ENCODE data around the gene RNF181. TPM values are rescaled to one million over a fixed set of nuclear protein-coding genes. Genes with fewer than 3 reads are reported as not detected.

RNF181 gene
- polyA plus RNA-seq, 2 of the 4 experiments (the other 2 are of a cell fraction), result 189 to 287 TPM

- TF ChIP-seq NFE2L2 (conservative IDR thresholded peaks at IDR 0.05; ENCODE audit: low read length) (no peak), HOXB13 (CRISPR knock-in tag; IDR thresholded peaks at IDR 0.05; ENCODE audit: low read depth) (no peak)
These were observed 4.1 kb downstream of the RNF181 start (continued) for GRCh38 chr2:85599468-85600234.

DNA sequence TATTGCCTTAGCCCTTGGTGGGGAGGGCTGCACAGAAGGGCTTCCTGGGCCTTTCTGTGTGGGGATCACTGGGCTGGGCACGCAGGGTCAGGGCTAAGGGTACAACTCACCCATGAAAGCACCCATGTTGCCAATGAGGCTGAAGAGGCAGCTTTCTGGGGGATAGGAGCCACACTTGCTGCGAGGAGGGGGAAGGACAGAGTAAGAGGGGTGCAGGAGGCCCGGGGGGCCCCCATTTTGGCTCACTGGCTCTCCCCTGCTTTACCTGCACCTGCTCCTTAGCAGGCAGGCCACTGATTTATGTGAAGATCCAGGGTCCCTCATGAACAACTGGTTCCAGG, 4.7 kb downstream of the RNF181 start:
- no peaks in the 10 kb centered on the region for H3K9me3 ChIP-seq
- no peak overlapping the region for H3K27ac ChIP-seq
- DNase-seq (ENCODE audit: low read depth in 1 of 2, low spot score in 1 of 2) (no peak), ATAC-seq (no peak), FAIRE-seq (no peak)
- WGBS (ENCODE audit: missing lambda C conversion rate), result 63% methylated on average over 3 of the region's 3 CpGs
- no peak overlapping the region for H3K4me3 ChIP-seq
- CTCF ChIA-PET, result interaction anchor here (0.5 to 1.8 kb wide), 6 partner anchors 13 to 179 kb away, joined by 3 to 12 read pairs (median 4); no protein-coding TSS in a partner anchor
- no peak overlapping the region for H3K4me2 ChIP-seq
- POLR2A ChIA-PET, result interaction anchor here (0.6 kb wide), 1 partner anchor 9 kb away, joined by 3 read pairs; no protein-coding TSS in a partner anchor
- TF ChIP-seq HOXA7 (CRISPR knock-in tag; IDR thresholded peaks at IDR 0.05) (no peak), MYC (IDR thresholded peaks at IDR 0.05; ENCODE audit: borderline replicate concordance, low read length) (no peak), MAFK (IDR thresholded peaks at IDR 0.05; ENCODE audit: partially characterized antibody) (no peak), ZNF302 (CRISPR knock-in tag; IDR thresholded peaks at IDR 0.05) (no peak), FOXS1 (CRISPR knock-in tag; IDR thresholded peaks at IDR 0.05) (no peak), HEYL (CRISPR knock-in tag; IDR thresholded peaks at IDR 0.05) (no peak), POLR2AphosphoS2 (conservative IDR thresholded peaks at IDR 0.05; ENCODE audit: low read length) (no peak), CBX8 (IDR thresholded peaks at IDR 0.05) (no peak), ZSCAN20 (CRISPR knock-in tag; IDR thresholded peaks at IDR 0.05) (no peak), RCOR1 (IDR thresholded peaks at IDR 0.05; ENCODE audit: low read depth, low read length) (no peak), FOSB (CRISPR knock-in tag; IDR thresholded peaks at IDR 0.05) (no peak), RARB (CRISPR knock-in tag; IDR thresholded peaks at IDR 0.05) (no peak), RNF2 (IDR thresholded peaks at IDR 0.05; ENCODE audit: borderline replicate concordance, low read depth) (no peak), SREBF2 (IDR thresholded peaks at IDR 0.05) (no peak), EHF (CRISPR knock-in tag; IDR thresholded peaks at IDR 0.05) (no peak)
- TF ChIP-seq, protein P1, sequence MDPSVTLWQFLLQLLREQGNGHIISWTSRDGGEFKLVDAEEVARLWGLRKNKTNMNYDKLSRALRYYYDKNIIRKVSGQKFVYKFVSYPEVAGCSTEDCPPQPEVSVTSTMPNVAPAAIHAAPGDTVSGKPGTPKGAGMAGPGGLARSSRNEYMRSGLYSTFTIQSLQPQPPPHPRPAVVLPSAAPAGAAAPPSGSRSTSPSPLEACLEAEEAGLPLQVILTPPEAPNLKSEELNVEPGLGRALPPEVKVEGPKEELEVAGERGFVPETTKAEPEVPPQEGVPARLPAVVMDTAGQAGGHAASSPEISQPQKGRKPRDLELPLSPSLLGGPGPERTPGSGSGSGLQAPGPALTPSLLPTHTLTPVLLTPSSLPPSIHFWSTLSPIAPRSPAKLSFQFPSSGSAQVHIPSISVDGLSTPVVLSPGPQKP (IDR thresholded peaks at IDR 0.05; ENCODE audit: low read depth, low read length), result no peak
- TF ChIP-seq, protein P2, sequence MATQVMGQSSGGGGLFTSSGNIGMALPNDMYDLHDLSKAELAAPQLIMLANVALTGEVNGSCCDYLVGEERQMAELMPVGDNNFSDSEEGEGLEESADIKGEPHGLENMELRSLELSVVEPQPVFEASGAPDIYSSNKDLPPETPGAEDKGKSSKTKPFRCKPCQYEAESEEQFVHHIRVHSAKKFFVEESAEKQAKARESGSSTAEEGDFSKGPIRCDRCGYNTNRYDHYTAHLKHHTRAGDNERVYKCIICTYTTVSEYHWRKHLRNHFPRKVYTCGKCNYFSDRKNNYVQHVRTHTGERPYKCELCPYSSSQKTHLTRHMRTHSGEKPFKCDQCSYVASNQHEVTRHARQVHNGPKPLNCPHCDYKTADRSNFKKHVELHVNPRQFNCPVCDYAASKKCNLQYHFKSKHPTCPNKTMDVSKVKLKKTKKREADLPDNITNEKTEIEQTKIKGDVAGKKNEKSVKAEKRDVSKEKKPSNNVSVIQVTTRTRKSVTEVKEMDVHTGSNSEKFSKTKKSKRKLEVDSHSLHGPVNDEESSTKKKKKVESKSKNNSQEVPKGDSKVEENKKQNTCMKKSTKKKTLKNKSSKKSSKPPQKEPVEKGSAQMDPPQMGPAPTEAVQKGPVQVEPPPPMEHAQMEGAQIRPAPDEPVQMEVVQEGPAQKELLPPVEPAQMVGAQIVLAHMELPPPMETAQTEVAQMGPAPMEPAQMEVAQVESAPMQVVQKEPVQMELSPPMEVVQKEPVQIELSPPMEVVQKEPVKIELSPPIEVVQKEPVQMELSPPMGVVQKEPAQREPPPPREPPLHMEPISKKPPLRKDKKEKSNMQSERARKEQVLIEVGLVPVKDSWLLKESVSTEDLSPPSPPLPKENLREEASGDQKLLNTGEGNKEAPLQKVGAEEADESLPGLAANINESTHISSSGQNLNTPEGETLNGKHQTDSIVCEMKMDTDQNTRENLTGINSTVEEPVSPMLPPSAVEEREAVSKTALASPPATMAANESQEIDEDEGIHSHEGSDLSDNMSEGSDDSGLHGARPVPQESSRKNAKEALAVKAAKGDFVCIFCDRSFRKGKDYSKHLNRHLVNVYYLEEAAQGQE (IDR thresholded peaks at IDR 0.05), result no peak
- TF ChIP-seq, protein P3, sequence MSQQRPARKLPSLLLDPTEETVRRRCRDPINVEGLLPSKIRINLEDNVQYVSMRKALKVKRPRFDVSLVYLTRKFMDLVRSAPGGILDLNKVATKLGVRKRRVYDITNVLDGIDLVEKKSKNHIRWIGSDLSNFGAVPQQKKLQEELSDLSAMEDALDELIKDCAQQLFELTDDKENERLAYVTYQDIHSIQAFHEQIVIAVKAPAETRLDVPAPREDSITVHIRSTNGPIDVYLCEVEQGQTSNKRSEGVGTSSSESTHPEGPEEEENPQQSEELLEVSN (IDR thresholded peaks at IDR 0.05; ENCODE audit: borderline replicate concordance, low read depth), result no peak
- H3K4me1 ChIP-seq, result peaks cover 22% of the 10 kb centered on the region
